Upper lobe of left lung (tissue), 6 donors: ENCODE data around the gene KIF12. TPM values are rescaled to one million over a fixed set of nuclear protein-coding genes. Genes with fewer than 3 reads are reported as not detected.

ENCODE experiments used
- ATAC-seq, 2 donors: fragments of 200-7000 bp; cut with Tn5 transposase; one replicate each; pipeline ENCODE4 v1.9.1; 2022; ENCODE audit warnings: mild to moderate bottlenecking in 2 of 2, moderate library complexity in 2 of 2; ENCODE audit not compliant: low FRiP score in 2 of 2
- DNase-seq, 2 donors: peaks; one replicate each; pipeline ENCODE4 v3.0.0-alpha.2; 2019 to 2020
- H3K27ac ChIP-seq, 4 donors: fragments of 200-600 bp; sonication (generic); one replicate each; pipeline ENCODE4 v1.5.1; 2016 to 2019
- H3K27me3 ChIP-seq, 4 donors: fragments of 200-600 bp; sonication (generic); one replicate each; pipeline ENCODE4 v1.5.1; 2017 to 2019
- H3K36me3 ChIP-seq, 4 donors: fragments of 200-600 bp; sonication (generic); one replicate each; pipeline ENCODE4 v1.5.1; 2016 to 2019
- H3K4me1 ChIP-seq, 4 donors: fragments of 200-600 bp; sonication (generic); one replicate each; pipeline ENCODE4 v1.5.1; 2018 to 2019
- H3K4me3 ChIP-seq, 4 donors: fragments of 200-600 bp; sonication (generic); one replicate each; pipeline ENCODE4 v1.5.1; 2017 to 2019; ENCODE audit warnings: mild to moderate bottlenecking in 2 of 4, moderate library complexity in 1 of 4
- H3K9me3 ChIP-seq, 4 donors: fragments of 200-600 bp; sonication (generic); one replicate each; pipeline ENCODE4 v1.5.1; 2018 to 2019
- CTCF ChIP-seq, 6 experiments: fragments of 450-650 bp in 4 of 6; fragments of 200-600 bp in 2 of 6; sonication (generic) in 2 of 6; IDR thresholded peaks; one replicate each; pipeline ENCODE4 v1.5.1; 2016 to 2019; ENCODE audit warnings: antibody characterized with exemption in 6 of 6
- EP300 ChIP-seq, 4 donors: sonication (generic); formaldehyde crosslinking; IDR thresholded peaks; one replicate each; pipeline ENCODE4 v1.5.1; 2017; ENCODE audit warnings: antibody characterized with exemption in 4 of 4, control low read depth in 2 of 4
- POLR2A ChIP-seq, 4 donors: fragments of 450-650 bp; IDR thresholded peaks; one replicate each; pipeline ENCODE4 v1.5.1; 2016 to 2017; ENCODE audit warnings: antibody characterized with exemption in 4 of 4, mild to moderate bottlenecking in 2 of 4
- POLR2AphosphoS5 ChIP-seq, 2 donors: sonication (generic); formaldehyde crosslinking; IDR thresholded peaks; one replicate each; pipeline ENCODE4 v1.5.1; 2017; ENCODE audit warnings: antibody characterized with exemption in 2 of 2
- WGBS, 2 donors: methylation state at CpG; one replicate each; pipeline ENCODE4 v1.1.5; 2017 to 2018; 5-methylcytosine and 5-hydroxymethylcytosine counted together
- total RNA-seq, 6 donors: library from RNA; depleted of rRNA in 4 of 6; stranded (reverse); fragments of >200 nt in 4 of 6; gene quantifications; one replicate each; pipeline versions ENCODE4 v1.1.0 to v1.2.1, GENCODE V29; 2016 to 2021
- donor health status: DM: no; HTN: no; CAD: no; lungs with moderate emphysema.
- donor health status: DM: no; HTN: yes; CAD: no; lungs with severe emphysema.

Gene KIF12
- total RNA-seq, 6 donors from 2014 or later: 2.3 to 16.8 (median 4.4) TPM

GRCh38 chr9:114134827-114135396 is 35.8 kb upstream of the KIF12 start:
- WGBS, 2 donors: 55 to 71% methylated on average over 2 to 5 of the region's 5 CpGs

GRCh38 chr9:114132550-114132918 is 33.4 kb upstream of the KIF12 start:
- no peak for DNase-seq
- no peak for ATAC-seq
- H3K36me3 ChIP-seq: no peaks in the 10 kb centered on the region
- H3K9me3 ChIP-seq: peaks cover 0 to 6% (median 5%) of the 10 kb centered on the region in 4 donors
- H3K4me3 ChIP-seq: no peak overlapping the region
- WGBS, 2 donors: 93 to 100% methylated on average over 4 to 7 of the region's 7 CpGs
- H3K27me3 ChIP-seq: no peaks in the 10 kb centered on the region
- no peaks in the 10 kb centered on the region for H3K4me1 ChIP-seq
- TF ChIP-seq EP300 (IDR thresholded peaks at IDR 0.05): no peak
- TF ChIP-seq POLR2AphosphoS5 (IDR thresholded peaks at IDR 0.05): no peak
- no peak for TF ChIP-seq CTCF (IDR thresholded peaks at IDR 0.05)
- TF ChIP-seq POLR2A (IDR thresholded peaks at IDR 0.05): no peak
- no peak overlapping the region for H3K27ac ChIP-seq

More at GRCh38 chr9:114134827-114135396, 35.8 kb upstream of the KIF12 start:
- H3K27ac ChIP-seq: no peak overlapping the region
- DNase-seq: no peak
- no peaks in the 10 kb centered on the region for H3K27me3 ChIP-seq
- no peaks in the 10 kb centered on the region for H3K9me3 ChIP-seq
- no peaks in the 10 kb centered on the region for H3K36me3 ChIP-seq
- H3K4me3 ChIP-seq: no peak overlapping the region
- TF ChIP-seq CTCF (IDR thresholded peaks at IDR 0.05) (no peak), POLR2AphosphoS5 (IDR thresholded peaks at IDR 0.05) (no peak), EP300 (IDR thresholded peaks at IDR 0.05) (no peak), POLR2A (IDR thresholded peaks at IDR 0.05) (no peak)
- H3K4me1 ChIP-seq: peaks cover 0 to 4% (median 0%) of the 10 kb centered on the region in 4 donors
- no peak for ATAC-seq

GRCh38 chr9:114131808-114132549 is 32.9 kb upstream of the KIF12 start:
- peak in 1 of 2 donors; percentile 49 for DNase-seq

GRCh38 chr9:114130624-114131277 is 31.7 kb upstream of the KIF12 start:
- Histone ChIP-seq H3K36me3 (no peaks in the 10 kb centered on the region), H3K9me3 (peaks cover 0 to 10% (median 9%) of the 10 kb centered on the region in 4 donors), H3K4me3 (no peak overlapping the region), H3K27me3 (no peaks in the 10 kb centered on the region), H3K4me1 (no peaks in the 10 kb centered on the region), H3K27ac (no peak overlapping the region)
- WGBS, 2 donors: 59 to 79% methylated on average over 4 of the region's 4 CpGs
- DNase-seq (no peak), ATAC-seq (no peak)
- TF ChIP-seq POLR2A (IDR thresholded peaks at IDR 0.05) (no peak), EP300 (IDR thresholded peaks at IDR 0.05) (no peak), CTCF (IDR thresholded peaks at IDR 0.05) (no peak), POLR2AphosphoS5 (IDR thresholded peaks at IDR 0.05) (no peak)

More at GRCh38 chr9:114131808-114132549, 32.9 kb upstream of the KIF12 start:
- H3K9me3 ChIP-seq: peaks cover 0 to 10% (median 9%) of the 10 kb centered on the region in 4 donors
- no peak overlapping the region for H3K27ac ChIP-seq
- no peaks in the 10 kb centered on the region for H3K36me3 ChIP-seq
- no peaks in the 10 kb centered on the region for H3K4me1 ChIP-seq
- H3K27me3 ChIP-seq: no peaks in the 10 kb centered on the region
- TF ChIP-seq EP300 (IDR thresholded peaks at IDR 0.05): no peak
- TF ChIP-seq CTCF (IDR thresholded peaks at IDR 0.05): no peak
- TF ChIP-seq POLR2A (IDR thresholded peaks at IDR 0.05): no peak
- no peak for TF ChIP-seq POLR2AphosphoS5 (IDR thresholded peaks at IDR 0.05)
- 77 to 81% methylated on average over 9 to 10 of the region's 10 CpGs for WGBS, 2 donors
- H3K4me3 ChIP-seq: no peak overlapping the region
- no peak for ATAC-seq
